OCI-LY1 (cell line): Measurements from ENCODE around the gene ANKRD65.

Source experiments
- CTCF ChIP-seq: fragments of 200-600 bp; sonication (generic), shearing (Covaris generic); IDR thresholded peaks from 2 replicates; pipeline ENCODE4 v1.5.1; 2017; ENCODE audit warnings: mild to moderate bottlenecking, antibody characterized with exemption, low read length, moderate library complexity, mixed read lengths
- EZH2 ChIP-seq: fragments of 200-600 bp; sonication (generic), shearing (Covaris generic); IDR thresholded peaks from 2 replicates; pipeline ENCODE4 v1.8.0; 2017; ENCODE audit warnings: borderline replicate concordance, mixed run types, mild to moderate bottlenecking, antibody characterized with exemption, low read length, moderate library complexity, mixed read lengths

GRCh38 chr1:1440262-1441001, 19.4 kb upstream of the ANKRD65 start:
- TF ChIP-seq CTCF (no peak), EZH2 (no peak)
